ENCODE measurements around the gene TINAG.

TINAG gene

DNA sequence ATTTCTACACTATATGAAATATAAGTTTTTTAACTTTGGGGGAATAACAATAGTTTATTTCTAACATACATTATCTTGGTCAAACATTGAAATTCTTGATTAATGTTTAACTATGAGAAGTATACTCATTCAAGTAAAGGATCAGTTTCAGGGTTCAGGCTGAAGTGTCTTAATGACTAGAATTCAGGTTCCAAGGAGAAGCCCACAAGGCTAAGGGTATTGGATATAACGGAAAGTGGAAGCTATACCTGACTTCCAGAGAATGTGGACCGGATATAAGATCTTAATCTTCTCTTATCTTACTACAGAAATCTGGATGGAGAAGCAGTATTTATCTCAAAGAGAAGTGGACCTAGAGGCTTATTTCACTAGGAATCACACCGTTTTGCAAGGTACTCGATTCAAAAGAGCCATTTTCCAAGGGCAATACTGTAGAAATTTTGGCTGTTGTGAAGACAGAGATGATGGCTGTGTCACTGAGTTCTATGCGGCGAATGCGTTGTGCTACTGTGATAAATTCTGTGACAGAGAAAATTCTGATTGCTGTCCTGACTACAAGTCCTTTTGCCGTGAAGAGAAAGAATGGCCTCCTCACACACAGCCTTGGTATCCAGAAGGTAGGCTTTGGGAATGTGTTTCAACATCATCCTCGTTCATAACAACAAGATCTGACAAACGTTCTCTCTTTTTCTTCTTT, at the start of gene TINAG:
Gene TINAG, plus strand, starts transcription at position 153 of the 697 bp plus-strand sequence. Its CDS starts 110 bp downstream, at position 263.
- no peak for DNase-seq (ENCODE audit: extremely low read depth in 1 of 2, low read depth in 1 of 2)

DNA sequence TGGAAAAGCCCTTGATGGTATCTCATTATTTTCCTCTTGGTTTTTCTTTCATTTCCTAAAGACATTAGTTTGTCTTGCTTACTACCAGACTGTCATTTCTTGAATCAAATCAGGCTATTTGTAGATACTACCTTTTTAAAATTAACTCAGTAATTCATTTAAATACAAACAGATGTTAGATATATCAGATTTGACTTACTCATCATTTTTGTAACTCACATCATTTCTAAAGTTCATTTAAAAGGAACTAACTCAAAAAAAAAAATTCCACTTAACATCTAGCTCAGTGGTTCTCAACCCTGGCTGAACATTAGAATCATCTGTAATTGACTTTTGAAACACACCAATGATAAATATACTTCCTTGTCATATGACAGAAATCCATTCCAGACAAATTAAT, 48.2 kb upstream of the TINAG start:
- DNase-seq (ENCODE audit: extremely low read depth in 1 of 2, low read depth in 1 of 2) = no peak

GRCh38 chr6:54262499-54262898, 45.7 kb upstream of the TINAG start:
- no peak for DNase-seq (ENCODE audit: extremely low read depth in 1 of 2, low read depth in 1 of 2)

GRCh38 chr6:54262971-54263370, 45.3 kb upstream of the TINAG start:
- DNase-seq (ENCODE audit: extremely low read depth in 1 of 2, low read depth in 1 of 2) = no peak

- DNase-seq (ENCODE audit: extremely low read depth in 1 of 2, low read depth in 1 of 2) = no peak
These were observed 43.5 kb upstream of the TINAG start for GRCh38 chr6:54264581-54265272.

DNA sequence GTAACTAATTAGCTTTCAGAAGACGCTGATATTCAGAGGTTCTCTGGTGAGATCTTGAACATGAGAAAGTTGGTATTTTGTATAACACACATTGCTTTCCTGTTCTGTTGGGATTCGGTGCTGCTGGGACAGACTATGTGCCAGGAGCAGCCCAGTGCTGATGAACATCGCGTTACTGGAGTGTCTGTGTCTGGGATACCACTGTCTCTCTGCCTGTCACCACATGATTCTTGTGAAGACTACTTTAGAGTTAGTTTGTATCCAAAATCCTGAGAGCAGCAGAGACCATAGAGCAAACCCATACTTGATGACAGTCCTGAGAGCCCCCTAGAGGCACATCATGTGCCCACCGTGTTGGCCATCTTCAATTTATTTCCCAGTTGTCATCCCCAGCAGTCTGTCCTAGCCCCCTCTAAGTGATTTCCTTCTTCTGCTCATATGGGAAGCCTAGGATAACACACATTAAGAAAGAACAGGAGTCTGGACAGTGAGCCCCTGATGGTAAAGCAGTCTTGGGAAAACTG, 41.8 kb upstream of the TINAG start:
- no peak for DNase-seq (ENCODE audit: extremely low read depth in 1 of 2, low read depth in 1 of 2)

- DNase-seq (ENCODE audit: extremely low read depth in 1 of 2, low read depth in 1 of 2) = no peak
These were observed 40.4 kb upstream of the TINAG start for GRCh38 chr6:54267798-54268197.

- DNase-seq (ENCODE audit: extremely low read depth in 1 of 2, low read depth in 1 of 2) = no peak
These were observed 34.9 kb upstream of the TINAG start for GRCh38 chr6:54273214-54273820.

DNA sequence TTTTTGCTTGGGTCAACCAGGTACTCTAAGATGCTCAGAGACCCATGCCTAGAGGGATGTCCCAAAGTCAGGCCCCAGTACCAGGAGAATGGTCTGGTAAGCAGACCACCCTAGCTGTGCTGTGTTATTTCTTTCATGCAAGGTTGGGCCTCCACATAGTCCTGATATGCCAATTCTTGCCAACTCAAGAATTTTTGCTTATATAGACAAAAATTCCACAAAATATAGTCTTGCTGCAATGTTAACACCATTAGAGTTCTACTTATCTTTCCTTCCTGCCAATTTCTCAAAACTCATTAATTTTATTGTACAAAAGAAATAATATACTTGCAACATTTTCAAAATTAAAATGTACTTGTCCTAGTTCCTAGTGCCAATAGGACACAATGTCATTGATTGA, 33.9 kb upstream of the TINAG start:
- no peak for DNase-seq (ENCODE audit: extremely low read depth in 1 of 2, low read depth in 1 of 2)

DNA sequence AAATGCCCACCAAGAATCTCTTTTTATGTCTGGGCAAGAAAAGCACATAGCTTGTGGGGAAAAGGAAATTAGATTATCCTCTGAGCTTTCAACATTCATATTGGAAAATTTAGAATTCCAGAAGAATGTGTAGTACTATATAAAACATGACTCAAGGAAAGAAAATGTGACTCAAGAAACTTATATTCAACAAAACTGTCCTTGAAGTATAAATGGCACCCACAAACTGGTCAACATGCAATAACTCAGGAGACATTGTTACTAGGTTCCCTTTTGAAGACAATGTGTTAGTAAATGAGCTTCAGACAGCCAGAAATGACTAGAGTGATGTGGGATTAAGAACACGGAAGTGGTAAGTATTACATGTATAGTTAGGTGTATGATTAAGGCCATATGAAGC, 26.1 kb upstream of the TINAG start:
- DNase-seq (ENCODE audit: extremely low read depth in 1 of 2, low read depth in 1 of 2) = no peak

DNA sequence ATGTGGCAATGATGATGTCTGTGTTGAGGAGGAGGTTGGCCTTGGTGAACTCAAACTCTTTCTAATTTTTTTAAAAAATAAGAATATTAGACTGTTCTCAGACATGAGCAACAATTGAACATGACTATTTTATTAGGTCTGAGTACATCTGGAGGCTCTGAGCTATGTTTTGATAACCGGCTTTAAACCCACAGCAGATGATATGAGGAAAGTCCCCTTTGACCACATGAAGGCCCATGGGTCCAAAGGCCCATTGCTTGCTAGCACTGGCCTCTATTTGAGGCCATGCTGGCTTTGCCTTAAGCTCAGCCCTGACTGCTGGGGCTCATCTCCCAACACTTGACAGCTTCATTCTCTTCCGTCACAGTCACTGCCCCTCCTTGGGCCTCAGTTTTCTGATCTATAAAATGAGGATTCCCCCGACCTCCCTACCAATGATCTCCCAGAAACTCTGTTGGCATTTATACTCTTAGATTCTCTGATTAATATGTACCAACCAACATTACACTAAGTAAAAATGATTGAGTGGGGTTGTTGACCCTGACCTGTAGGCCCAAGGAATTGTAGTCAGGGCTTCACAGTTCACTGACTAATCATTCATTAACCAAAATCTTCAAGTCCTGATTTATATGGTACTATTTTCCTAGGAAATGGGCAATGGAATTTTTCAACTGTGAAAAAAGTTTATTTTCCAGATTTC, 23.9 kb upstream of the TINAG start:
- DNase-seq (ENCODE audit: extremely low read depth in 1 of 2, low read depth in 1 of 2) = no peak

- DNase-seq (ENCODE audit: extremely low read depth in 1 of 2, low read depth in 1 of 2) = no peak
These were observed 22.6 kb upstream of the TINAG start for GRCh38 chr6:54285595-54285994.

GRCh38 chr6:54286141-54286540, 22.1 kb upstream of the TINAG start:
- DNase-seq (ENCODE audit: extremely low read depth in 1 of 2, low read depth in 1 of 2) = no peak

DNA sequence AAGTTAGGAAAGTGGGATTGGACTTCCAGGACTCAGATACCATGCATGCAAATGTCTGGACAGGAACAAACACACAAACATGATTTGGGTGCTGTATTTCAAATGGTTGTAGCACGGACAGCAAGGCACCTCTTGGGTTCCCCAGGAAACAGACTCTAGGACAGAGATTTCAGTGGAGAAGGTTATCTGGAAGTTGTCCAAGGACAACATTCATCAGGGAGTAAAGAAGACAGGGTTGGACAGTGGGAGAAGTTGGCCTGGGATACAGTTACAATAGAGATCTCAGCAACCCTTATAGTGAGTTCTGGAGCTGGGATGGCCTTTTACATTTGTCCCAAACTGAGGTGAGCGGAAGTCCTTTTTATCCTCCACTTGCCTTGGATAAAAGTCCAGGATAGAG, 19.8 kb upstream of the TINAG start:
- DNase-seq (ENCODE audit: extremely low read depth in 1 of 2, low read depth in 1 of 2) = no peak

GRCh38 chr6:54289426-54289825, 18.8 kb upstream of the TINAG start:
- DNase-seq (ENCODE audit: extremely low read depth in 1 of 2, low read depth in 1 of 2) = no peak

- no peak for DNase-seq (ENCODE audit: extremely low read depth in 1 of 2, low read depth in 1 of 2)
These were observed 17.1 kb upstream of the TINAG start for GRCh38 chr6:54291146-54291545.

GRCh38 chr6:54291738-54292137, 16.5 kb upstream of the TINAG start:
- DNase-seq (ENCODE audit: extremely low read depth in 1 of 2, low read depth in 1 of 2) = no peak

DNA sequence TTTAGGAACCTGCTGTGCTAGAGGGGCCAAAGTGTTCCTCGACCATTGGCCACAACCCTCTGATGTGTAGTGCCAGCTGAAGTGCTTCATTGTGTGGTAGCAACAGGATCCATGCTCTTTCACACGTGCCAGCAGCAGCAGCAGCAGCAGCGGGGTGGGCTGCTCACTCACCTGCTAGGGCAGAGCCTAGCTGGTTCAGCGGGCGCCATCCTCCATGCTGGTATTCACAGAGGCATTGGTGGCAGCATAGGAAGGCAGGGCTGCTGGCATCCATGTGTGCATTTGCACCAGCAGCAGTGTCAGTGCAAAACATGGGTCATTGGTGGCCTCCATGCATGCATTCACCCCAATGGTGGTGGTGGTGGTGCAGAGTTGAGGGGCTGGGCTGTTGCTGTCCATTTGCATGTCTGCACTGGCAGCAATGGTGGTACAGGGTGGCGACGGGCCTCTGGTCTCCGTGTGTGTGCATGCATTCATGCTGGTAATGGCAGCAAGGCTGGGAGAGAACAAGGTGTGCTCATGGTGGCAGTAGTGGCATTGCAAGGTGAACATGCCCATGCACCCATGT, 13.2 kb upstream of the TINAG start:
- DNase-seq (ENCODE audit: extremely low read depth in 1 of 2, low read depth in 1 of 2) = no peak

DNA sequence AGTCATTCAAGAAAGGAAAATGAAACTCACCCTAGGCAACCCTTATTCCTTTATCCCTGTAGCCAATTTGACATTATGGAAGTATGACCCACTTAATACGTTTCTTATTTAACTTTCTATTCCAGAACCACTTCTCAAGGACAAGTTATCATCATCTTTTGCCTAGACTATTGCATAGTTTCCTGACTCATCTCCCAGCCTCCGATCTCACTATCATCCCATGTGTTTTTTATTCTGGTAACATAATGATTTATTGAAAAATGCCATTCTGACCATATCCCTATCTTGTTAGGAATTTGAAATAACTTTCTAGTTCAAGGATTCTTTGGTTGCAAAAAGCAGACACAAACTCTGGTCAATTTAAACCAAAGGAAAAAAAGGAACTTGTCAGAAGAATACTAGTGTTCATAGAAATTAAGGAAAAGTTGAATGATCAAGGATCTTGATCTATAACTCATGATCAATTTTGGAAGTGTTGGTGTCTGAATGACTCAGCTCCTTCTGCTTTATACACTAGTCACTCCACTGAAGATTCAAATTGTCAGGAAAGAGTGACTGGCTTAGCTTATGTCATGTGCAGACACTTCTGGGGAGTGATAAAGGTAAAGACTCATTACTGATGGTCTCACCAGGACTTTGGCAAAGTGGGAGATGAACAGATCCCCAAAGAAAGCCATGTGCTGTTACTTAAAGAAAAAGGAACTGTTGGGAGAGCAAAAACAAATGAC, 8.5 kb upstream of the TINAG start:
- no peak for DNase-seq (ENCODE audit: extremely low read depth in 1 of 2, low read depth in 1 of 2)

- DNase-seq (ENCODE audit: extremely low read depth in 1 of 2, low read depth in 1 of 2) = no peak
These were observed 6.5 kb upstream of the TINAG start for GRCh38 chr6:54301770-54302169.
